H1 (cell line): ENCODE data around the gene RBM5. TPM values are rescaled to one million over a fixed set of nuclear protein-coding genes. Genes with fewer than 3 reads are reported as not detected.
A peak's percentile ranks its signal among the peaks of the same experiment; 100 is the strongest.

Source experiments
- CTCF ChIA-PET: fragments of 300-600 bp; sonication (Branson Sonifier 250); formaldehyde crosslinking; loops from one replicate; lab custom pipeline; 2021; ENCODE audit not compliant: partially characterized antibody; lab: Charles Lee
- POLR2A ChIA-PET: fragments of 300-600 bp; sonication (Branson Sonifier 250); formaldehyde crosslinking; loops from one replicate; lab custom pipeline; 2021; ENCODE audit warnings: inconsistent platforms; ENCODE audit not compliant: partially characterized antibody; lab: Charles Lee
- DNase-seq, 2 experiments: peaks; one replicate each; pipeline versions ENCODE4 v3.0.0 to v3.0.0-alpha.2; 2010 to 2022; ENCODE audit warnings: low spot score in 2 of 2, low read depth in 1 of 2, mixed read lengths in 1 of 2
- FAIRE-seq: peaks from 2 replicates; lab custom pipeline; 2011; peaks lifted over from hg19 to GRCh38; lab: Jason Lieb, UNC
- H2AFZ ChIP-seq: 2 replicates; pipeline ENCODE4 v1.8.1; 2012; ENCODE audit warnings: low read length, inconsistent platforms
- H2AK5ac ChIP-seq: 2 replicates; pipeline ENCODE4 v1.6.1; 2013; ENCODE audit warnings: low read depth, low read length
- H2BK120ac ChIP-seq: replicated peaks from 2 replicates; pipeline ENCODE3; 2013; ENCODE audit warnings: low read depth, low read length, inconsistent platforms
- H2BK12ac ChIP-seq: 2 replicates; pipeline ENCODE4 v1.6.1; 2013; ENCODE audit warnings: low read depth, low read length
- H2BK15ac ChIP-seq: 2 replicates; pipeline ENCODE4 v1.6.1; 2013; ENCODE audit warnings: low read length
- H2BK20ac ChIP-seq: 2 replicates; pipeline ENCODE4 v1.6.1; 2013; ENCODE audit warnings: low read length
- H2BK5ac ChIP-seq: 2 replicates; pipeline ENCODE4 v1.6.1; 2013; ENCODE audit warnings: low read depth, low read length
- H3K14ac ChIP-seq: 2 replicates; pipeline ENCODE4 v1.6.1; 2013; ENCODE audit warnings: inconsistent platforms; ENCODE audit not compliant: insufficient read length
- H3K18ac ChIP-seq: 2 replicates; pipeline ENCODE4 v1.6.1; 2013; ENCODE audit warnings: low read length; ENCODE audit errors: extremely low read depth
- H3K23ac ChIP-seq: 2 replicates; pipeline ENCODE4 v1.6.1; 2013; ENCODE audit warnings: inconsistent platforms; ENCODE audit not compliant: insufficient read length
- H3K23me2 ChIP-seq: 2 replicates; pipeline ENCODE4 v1.6.1; 2013; ENCODE audit warnings: low read depth, low read length
- H3K27ac ChIP-seq: 2 replicates; pipeline ENCODE4 v1.6.1; 2011; ENCODE audit warnings: low read depth, low read length, inconsistent platforms
- H3K27me3 ChIP-seq, 4 experiments: replicated peaks in 1 of 4; 1 replicate in 1 of 4; 2 replicates in 3 of 4; pipeline versions ENCODE4 v1.6.1 to v1.8.1; 2011 to 2013; ENCODE audit warnings: low read length in 3 of 4, mild to moderate bottlenecking in 3 of 4, inconsistent platforms in 2 of 4, mixed read lengths in 2 of 4, moderate library complexity in 1 of 4; ENCODE audit not compliant: control insufficient read depth in 3 of 4, insufficient read depth in 3 of 4; ENCODE audit errors: extremely low read depth in 1 of 4
- H3K36me3 ChIP-seq, 4 experiments: 2 replicates each; pipeline versions ENCODE4 v1.6.1 to v1.8.1; 2011 to 2013; ENCODE audit warnings: mild to moderate bottlenecking in 4 of 4, low read length in 3 of 4, moderate library complexity in 2 of 4, control low read depth in 1 of 4, inconsistent platforms in 1 of 4; ENCODE audit not compliant: insufficient read depth in 4 of 4, control insufficient read depth in 2 of 4
- H3K4ac ChIP-seq: replicated peaks from 2 replicates; pipeline ENCODE3; 2013; ENCODE audit warnings: low read length, low read depth, mixed read lengths, inconsistent platforms; ENCODE audit not compliant: insufficient read length
- H3K4me1 ChIP-seq, 4 experiments: replicated peaks in 1 of 4; 1 replicate in 1 of 4; 2 replicates in 3 of 4; pipeline versions ENCODE4 v1.6.1 to v1.8.1; 2011 to 2013; ENCODE audit warnings: low read length in 3 of 4, inconsistent platforms in 2 of 4, mixed read lengths in 1 of 4; ENCODE audit not compliant: insufficient read depth in 4 of 4, control insufficient read depth in 3 of 4
- H3K4me2 ChIP-seq, 2 experiments: 2 replicates each; pipeline versions ENCODE4 v1.6.1 to v1.8.1; 2011 to 2013; ENCODE audit warnings: low read depth in 2 of 2, low read length in 2 of 2, control low read depth in 1 of 2, inconsistent platforms in 1 of 2, mild to moderate bottlenecking in 1 of 2; ENCODE audit not compliant: insufficient read depth in 1 of 2
- H3K4me3 ChIP-seq, 4 experiments: fragments of 200-600, 300-600 bp in 1 of 4; sonication (generic), shearing (Covaris generic), sonication (Bioruptor Twin) in 1 of 4; 2 replicates each; pipeline versions ENCODE4 v1.5.1 to v1.8.1; 2011 to 2016; ENCODE audit warnings: low read length in 4 of 4, low read depth in 3 of 4, control low read depth in 2 of 4, inconsistent platforms in 2 of 4, mild to moderate bottlenecking in 2 of 4, mixed read lengths in 1 of 4, moderate library complexity in 1 of 4; ENCODE audit not compliant: insufficient read depth in 2 of 4; ENCODE audit errors: extremely low read depth in 1 of 4
- H3K56ac ChIP-seq: replicated peaks from 2 replicates; pipeline ENCODE3; 2013; ENCODE audit warnings: low read depth, mild to moderate bottlenecking, mixed read lengths, low read length, inconsistent platforms; ENCODE audit not compliant: insufficient read length
- H3K79me1 ChIP-seq: 2 replicates; pipeline ENCODE4 v1.6.1; 2013; ENCODE audit warnings: low read depth, low read length, control low read depth
- H3K79me2 ChIP-seq, 2 experiments: 2 replicates each; pipeline versions ENCODE4 v1.6.1 to v1.8.1; 2012 to 2013; ENCODE audit warnings: low read length in 2 of 2, mild to moderate bottlenecking in 2 of 2, inconsistent platforms in 1 of 2; ENCODE audit not compliant: insufficient read depth in 2 of 2, control insufficient read depth in 1 of 2
- H3K9ac ChIP-seq, 4 experiments: replicated peaks in 1 of 4; 1 replicate in 1 of 4; 2 replicates in 3 of 4; pipeline versions ENCODE4 v1.6.1 to v1.8.1; 2011 to 2013; ENCODE audit warnings: low read depth in 3 of 4, low read length in 3 of 4, control low read depth in 2 of 4, mild to moderate bottlenecking in 2 of 4, moderate library complexity in 2 of 4, inconsistent platforms in 1 of 4; ENCODE audit errors: extremely low read depth in 1 of 4
- H3K9me3 ChIP-seq, 2 experiments: 2 replicates each; pipeline versions ENCODE4 v1.6.1 to v1.8.1; 2012 to 2013; ENCODE audit warnings: mild to moderate bottlenecking in 2 of 2, moderate library complexity in 2 of 2, control low read depth in 1 of 2, inconsistent platforms in 1 of 2, low read depth in 1 of 2, low read length in 1 of 2, mixed read lengths in 1 of 2; ENCODE audit not compliant: insufficient read depth in 2 of 2
- H4K20me1 ChIP-seq, 2 experiments: replicated peaks in 1 of 2; 2 replicates each; pipeline versions ENCODE3 to v1.8.1; 2011 to 2013; ENCODE audit warnings: inconsistent platforms in 2 of 2, low read length in 2 of 2, mild to moderate bottlenecking in 1 of 2; ENCODE audit not compliant: insufficient read depth in 2 of 2, control insufficient read depth in 1 of 2
- H4K5ac ChIP-seq: 2 replicates; pipeline ENCODE4 v1.6.1; 2013; ENCODE audit warnings: low read length, low read depth, mixed read lengths, inconsistent platforms; ENCODE audit not compliant: insufficient read length
- H4K8ac ChIP-seq: 2 replicates; pipeline ENCODE4 v1.8.0; 2013; ENCODE audit warnings: mild to moderate bottlenecking, moderate library complexity, low read length, inconsistent platforms; ENCODE audit not compliant: insufficient read depth; ENCODE audit errors: extremely low read depth
- H4K91ac ChIP-seq: replicated peaks from 2 replicates; pipeline ENCODE3; 2013; ENCODE audit warnings: low read length, mixed read lengths, inconsistent platforms; ENCODE audit not compliant: insufficient read length
- E2F6 ChIP-seq: IDR thresholded peaks from 2 replicates; pipeline ENCODE4 v1.6.1; 2012; ENCODE audit warnings: inconsistent platforms
- MAX ChIP-seq: IDR thresholded peaks from 2 replicates; pipeline ENCODE4 v1.6.1; 2012; ENCODE audit warnings: inconsistent platforms
- NRF1 ChIP-seq: IDR thresholded peaks from 2 replicates; pipeline ENCODE4 v1.6.1; 2011; ENCODE audit warnings: mild to moderate bottlenecking, low read depth, low read length, improper control_type of control experiment
- WGBS, 2 experiments: shearing (Covaris generic) in 1 of 2; methylation state at CpG; one replicate each; pipeline versions ENCODE4 v1.1.6 to v1.1.7; 2013 to 2015; ENCODE audit warnings: low lambda C conversion rate in 2 of 2, mixed read lengths in 2 of 2, inconsistent platforms in 1 of 2, low coverage in 1 of 2, missing lambda C conversion rate in 1 of 2; ENCODE audit not compliant: insufficient replicate concordance in 2 of 2, insufficient coverage in 1 of 2, insufficient read length in 1 of 2; ENCODE audit errors: extremely low coverage in 1 of 2, missing lambda C conversion rate in 1 of 2; 5-methylcytosine and 5-hydroxymethylcytosine counted together
- polyA plus RNA-seq, 7 experiments: library from polyadenylated mRNA; depleted of rRNA in 3 of 7; stranded (reverse) in 5 of 7; unstranded in 2 of 7; fragments of >200 nt in 5 of 7; fragments of 200-250 nt in 2 of 7; gene quantifications; 1 replicate in 5 of 7; 2 replicates in 1 of 7; 4 replicates in 1 of 7; pipeline versions ENCODE4 v1.2.1 to v1.2.3, GENCODE V29; 2011 to 2013; ENCODE audit warnings: missing spikeins in 2 of 7, mixed read lengths in 2 of 7
- total RNA-seq: library from RNA; stranded (reverse); fragmentation: NEBNext Ultra II Directional; extraction: Animal tissue kit (Norgen Biotek cat#: 25700); gene quantifications from 2 replicates; pipeline ENCODE4 v1.2.1, GENCODE V29; 2021

RBM5 gene
- total and polyA plus RNA-seq, 2 of the 8 experiments (the other 6 are each of a cell fraction or from before 2014, with no cell fraction given), result 82.7 to 144 TPM

- no peak overlapping the region for H4K91ac ChIP-seq
- POLR2A ChIA-PET, result interaction anchor here (0.5 to 1.4 kb wide), 6 partner anchors 9 to 25 kb away, joined by 3 to 5 read pairs (median 4); no protein-coding TSS in a partner anchor
- FAIRE-seq (no peak), DNase-seq (no peak)
- no peak overlapping the region for H3K4me2 ChIP-seq
- no peak overlapping the region for H3K4ac ChIP-seq
- H3K27me3 ChIP-seq, result no peaks in the 10 kb centered on the region; a peak in 2 of 7 replicates
- TF ChIP-seq E2F6, result peak; percentile 89
- TF ChIP-seq NRF1, result no peak
- peak; percentile 54; the same call in 1 of the 2 replicates for TF ChIP-seq MAX
- H3K9ac ChIP-seq, result no peak overlapping the region
- no peaks in the 10 kb centered on the region for H3K79me2 ChIP-seq
- no peak overlapping the region for H2AFZ ChIP-seq
- no peak overlapping the region for H3K56ac ChIP-seq
- H3K18ac ChIP-seq, result no peak overlapping the region
- H2BK120ac ChIP-seq, result no peak overlapping the region
- no peak overlapping the region for H2BK20ac ChIP-seq
- H3K79me1 ChIP-seq, result no peaks in the 10 kb centered on the region
- WGBS, 2 experiments, result 87% methylated on average over 2 of the region's 2 CpGs; no CpG with 5 or more reads in 1 of the 2 experiments
- CTCF ChIA-PET, result interaction anchor here (1.0 to 1.5 kb wide), 4 partner anchors 22 to 45 kb away, joined by 4 to 6 read pairs (median 6); no protein-coding TSS in a partner anchor
- H3K14ac ChIP-seq, result no peak overlapping the region
- H3K23ac ChIP-seq, result no peak overlapping the region
- no peak overlapping the region for H4K8ac ChIP-seq
- H3K9me3 ChIP-seq, result no peaks in the 10 kb centered on the region
- H2BK15ac ChIP-seq, result peak overlapping the region; percentile 92; the same call in 1 of the 2 replicates
- H3K23me2 ChIP-seq, result no peaks in the 10 kb centered on the region
- H4K20me1 ChIP-seq, result no peaks in the 10 kb centered on the region
- no peak overlapping the region for H3K4me3 ChIP-seq
- peak overlapping the region; percentile 75; the same call in 1 of the 2 replicates for H2AK5ac ChIP-seq
- no peak overlapping the region for H4K5ac ChIP-seq
- H2BK5ac ChIP-seq, result no peak overlapping the region
- H3K36me3 ChIP-seq, result no peaks in the 10 kb centered on the region
- no peak overlapping the region for H3K27ac ChIP-seq
- peak overlapping the region; percentile 75; the same call in 1 of the 2 replicates for H2BK12ac ChIP-seq
- H3K4me1 ChIP-seq, result peaks cover 5 to 25% (median 16%) of the 10 kb centered on the region in 4 experiments
Measured at GRCh38 chr3:50147447-50147846, 58.7 kb downstream of the RBM5 start.
